GM19395 (cell line): Measurements from ENCODE around the gene MGAT3.
"Not testable (repeated sequence)": the region's sequence is repeated elsewhere in the genome, so short reads cannot be mapped to it uniquely, and the experiment has no call there.

Source experiments
- ATAC-seq: cut with Tn5 transposase; IDR thresholded peaks from one replicate; pipeline ENCODE4 v1.9.1; 2021; ENCODE audit warnings: mild to moderate bottlenecking, moderate library complexity; ENCODE audit not compliant: unreplicated experiment

The MGAT3 gene

GRCh38 chr22:39510529-39511149 lies 53.8 kb downstream of the MGAT3 start:
- ATAC-seq = no peak

GRCh38 chr22:39511226-39511625 lies 54.4 kb downstream of the MGAT3 start:
- ATAC-seq = no peak

- ATAC-seq = no peak
These were observed 55.2 kb downstream of the MGAT3 start for GRCh38 chr22:39512026-39512425.

GRCh38 chr22:39513791-39514190 lies 57.0 kb downstream of the MGAT3 start:
- ATAC-seq = no peak

- ATAC-seq = no peak
These were observed 57.7 kb downstream of the MGAT3 start for GRCh38 chr22:39514373-39514973.

- ATAC-seq = no peak
These were observed 58.6 kb downstream of the MGAT3 start for GRCh38 chr22:39515266-39516050.

GRCh38 chr22:39517470-39517869 lies 60.7 kb downstream of the MGAT3 start:
- no peak for ATAC-seq

GRCh38 chr22:39518144-39518786 lies 61.5 kb downstream of the MGAT3 start:
- no peak for ATAC-seq

GRCh38 chr22:39518996-39519680 lies 62.3 kb downstream of the MGAT3 start:
- no peak for ATAC-seq

- ATAC-seq = peak; percentile 79
These were observed 62.9 kb downstream of the MGAT3 start for GRCh38 chr22:39519681-39520225.

GRCh38 chr22:39520226-39521105 lies 63.7 kb downstream of the MGAT3 start, which contains the start of gene ATF4:
ATF4 (plus strand) TSS chr22:39520562; CDS start chr22:39521446, 884 bp downstream.
- peak; percentile 45 for ATAC-seq

GRCh38 chr22:39521106-39521885 lies 64.5 kb downstream of the MGAT3 start:
- ATAC-seq = not testable (repeated sequence)

GRCh38 chr22:39522091-39522490 lies 65.3 kb downstream of the MGAT3 start:
- ATAC-seq = not testable (repeated sequence)

GRCh38 chr22:39522567-39523300 lies 65.9 kb downstream of the MGAT3 start:
- no peak for ATAC-seq

- no peak for ATAC-seq
These were observed 67.4 kb downstream of the MGAT3 start for GRCh38 chr22:39524089-39524752.

GRCh38 chr22:39524753-39525657 lies 68.2 kb downstream of the MGAT3 start:
- ATAC-seq = no peak

GRCh38 chr22:39525658-39525975 lies 68.8 kb downstream of the MGAT3 start:
- no peak for ATAC-seq
